ENCODE measurements around the gene DVL1.

DNA sequence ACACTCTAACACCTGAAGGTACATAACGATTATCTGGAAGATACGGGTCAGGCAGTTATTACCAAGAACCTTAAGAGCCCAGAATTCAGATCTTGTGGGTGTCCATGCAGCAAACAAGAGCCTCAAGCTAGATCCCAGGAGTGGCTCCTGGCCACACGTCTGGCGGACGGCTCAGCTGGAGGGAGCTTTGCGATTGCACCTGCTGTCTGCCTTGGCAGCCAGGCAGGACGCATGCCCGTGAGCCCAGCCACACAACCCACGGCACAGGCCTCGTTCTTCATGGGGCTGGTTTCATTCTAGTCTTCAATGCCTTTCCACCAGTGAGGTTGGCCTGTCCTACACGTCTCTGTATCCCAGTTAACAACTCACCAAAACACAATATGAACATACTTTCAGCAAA lies 44.2 kb upstream of the DVL1 start:
- TF ChIP-seq, protein P1, sequence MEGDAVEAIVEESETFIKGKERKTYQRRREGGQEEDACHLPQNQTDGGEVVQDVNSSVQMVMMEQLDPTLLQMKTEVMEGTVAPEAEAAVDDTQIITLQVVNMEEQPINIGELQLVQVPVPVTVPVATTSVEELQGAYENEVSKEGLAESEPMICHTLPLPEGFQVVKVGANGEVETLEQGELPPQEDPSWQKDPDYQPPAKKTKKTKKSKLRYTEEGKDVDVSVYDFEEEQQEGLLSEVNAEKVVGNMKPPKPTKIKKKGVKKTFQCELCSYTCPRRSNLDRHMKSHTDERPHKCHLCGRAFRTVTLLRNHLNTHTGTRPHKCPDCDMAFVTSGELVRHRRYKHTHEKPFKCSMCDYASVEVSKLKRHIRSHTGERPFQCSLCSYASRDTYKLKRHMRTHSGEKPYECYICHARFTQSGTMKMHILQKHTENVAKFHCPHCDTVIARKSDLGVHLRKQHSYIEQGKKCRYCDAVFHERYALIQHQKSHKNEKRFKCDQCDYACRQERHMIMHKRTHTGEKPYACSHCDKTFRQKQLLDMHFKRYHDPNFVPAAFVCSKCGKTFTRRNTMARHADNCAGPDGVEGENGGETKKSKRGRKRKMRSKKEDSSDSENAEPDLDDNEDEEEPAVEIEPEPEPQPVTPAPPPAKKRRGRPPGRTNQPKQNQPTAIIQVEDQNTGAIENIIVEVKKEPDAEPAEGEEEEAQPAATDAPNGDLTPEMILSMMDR (IDR thresholded peaks at IDR 0.05; ENCODE audit: low read depth, low read length): no peak
- TF ChIP-seq EZH2phosphoT487 (IDR thresholded peaks at IDR 0.05; ENCODE audit: low read depth): no peak

Data from OCI-LY3 (cell line).